DOHH2 (cell line): ENCODE results near the gene PSMD11.

ENCODE experiments used
- H3F3A ChIP-seq: fragments of 200-600 bp; sonication (generic), shearing (Covaris generic); 2 replicates; pipeline ENCODE4 v1.6.0; 2016; ENCODE audit warnings: antibody characterized with exemption, mild to moderate bottlenecking; ENCODE audit not compliant: control insufficient read depth, insufficient read depth
- H3K27ac ChIP-seq: fragments of 200-600 bp; sonication (generic); 2 replicates; pipeline ENCODE4 v1.5.1; 2014; ENCODE audit warnings: low read depth, mild to moderate bottlenecking, low read length, moderate library complexity
- H3K27me3 ChIP-seq: fragments of 200-600 bp; sonication (generic); 2 replicates; pipeline ENCODE4 v1.6.1; 2014; ENCODE audit warnings: mild to moderate bottlenecking, low read length, mixed read lengths; ENCODE audit not compliant: control insufficient read depth
- H3K36me3 ChIP-seq: fragments of 200-600 bp; sonication (generic); 2 replicates; pipeline ENCODE4 v1.6.1; 2014; ENCODE audit warnings: mild to moderate bottlenecking, low read length, moderate library complexity, mixed read lengths; ENCODE audit not compliant: control insufficient read depth
- H3K4me1 ChIP-seq: fragments of 200-600 bp; sonication (generic); 2 replicates; pipeline ENCODE4 v1.6.1; 2014; ENCODE audit warnings: mild to moderate bottlenecking, low read length, mixed read lengths; ENCODE audit not compliant: control insufficient read depth
- H3K4me2 ChIP-seq: fragments of 200-600 bp; sonication (generic); 2 replicates; pipeline ENCODE4 v1.6.0; 2014; ENCODE audit warnings: mild to moderate bottlenecking, low read length, moderate library complexity
- H3K4me3 ChIP-seq: fragments of 200-600 bp; sonication (generic); 2 replicates; pipeline ENCODE4 v1.5.1; 2014; ENCODE audit warnings: mild to moderate bottlenecking, low read length, mixed read lengths
- H3K79me2 ChIP-seq: fragments of 200-600 bp; sonication (generic); 2 replicates; pipeline ENCODE4 v1.6.1; 2014; ENCODE audit warnings: mild to moderate bottlenecking, low read length, mixed read lengths; ENCODE audit not compliant: control insufficient read depth
- H3K9me2 ChIP-seq: fragments of 200-600 bp; sonication (generic); replicated peaks from 2 replicates; pipeline ENCODE4 v1.6.1; 2014; ENCODE audit warnings: mild to moderate bottlenecking, low read length, mixed read lengths; ENCODE audit not compliant: control insufficient read depth
- H3K9me3 ChIP-seq: fragments of 200-600 bp; sonication (generic); 2 replicates; pipeline ENCODE4 v1.6.1; 2014; ENCODE audit warnings: antibody characterized with exemption, low read length, mixed read lengths; ENCODE audit not compliant: control insufficient read depth, insufficient read depth
- H4K20me1 ChIP-seq: fragments of 200-600 bp; sonication (generic); 2 replicates; pipeline ENCODE4 v1.6.0; 2014; ENCODE audit warnings: low read depth, mild to moderate bottlenecking, antibody characterized with exemption, low read length, moderate library complexity; ENCODE audit not compliant: control insufficient read depth, insufficient read depth
- EZH2phosphoT487 ChIP-seq: fragments of 200-600 bp; sonication (generic); IDR thresholded peaks from 2 replicates; pipeline ENCODE4 v1.6.1; 2017; ENCODE audit warnings: borderline replicate concordance, mild to moderate bottlenecking, antibody characterized with exemption, low read length, moderate library complexity, mixed read lengths
- TF ChIP-seq, protein P1 (sequence below): fragments of 200-600 bp; sonication (generic); IDR thresholded peaks from one replicate; pipeline ENCODE4 v1.5.1; 2014; ENCODE audit warnings: antibody characterized with exemption, mild to moderate bottlenecking, low read depth, low read length; ENCODE audit not compliant: poor library complexity, severe bottlenecking

Gene PSMD11

DNA sequence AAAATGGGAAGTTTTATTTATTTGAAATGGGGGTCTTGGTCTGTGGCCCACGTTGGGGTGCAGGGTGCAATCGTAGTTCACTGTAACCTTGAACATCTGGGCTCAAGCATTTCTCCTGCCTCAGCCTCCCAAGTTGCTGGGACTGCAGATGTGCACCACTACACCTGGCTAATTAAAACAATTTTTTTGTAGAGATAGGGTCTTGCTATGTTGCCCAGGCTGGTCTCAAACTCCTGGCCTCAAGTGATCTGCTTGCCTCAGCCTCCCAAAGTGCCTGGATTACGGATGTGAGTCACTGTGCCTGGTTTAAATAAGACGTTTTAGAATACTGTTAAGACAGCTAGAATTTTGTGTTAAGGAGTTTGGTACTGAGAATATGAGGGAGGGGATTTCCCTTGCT, 15.7 kb downstream of the PSMD11 start:
- Histone ChIP-seq H3K4me2 (no peak overlapping the region), H3K4me3 (no peak overlapping the region), H3K9me3 (no peaks in the 10 kb centered on the region), H3K36me3 (peaks cover 82% of the 10 kb centered on the region), H3F3A (peaks cover 3% of the 10 kb centered on the region; the same call in 1 of the 2 replicates), H3K9me2 (no peaks in the 10 kb centered on the region), H3K79me2 (peaks cover 63% of the 10 kb centered on the region), H4K20me1 (no peaks in the 10 kb centered on the region; the same call in 1 of the 2 replicates), H3K27me3 (no peaks in the 10 kb centered on the region), H3K4me1 (peaks cover 7% of the 10 kb centered on the region), H3K27ac (no peak overlapping the region)
- no peak for TF ChIP-seq EZH2phosphoT487
- TF ChIP-seq, protein P1, sequence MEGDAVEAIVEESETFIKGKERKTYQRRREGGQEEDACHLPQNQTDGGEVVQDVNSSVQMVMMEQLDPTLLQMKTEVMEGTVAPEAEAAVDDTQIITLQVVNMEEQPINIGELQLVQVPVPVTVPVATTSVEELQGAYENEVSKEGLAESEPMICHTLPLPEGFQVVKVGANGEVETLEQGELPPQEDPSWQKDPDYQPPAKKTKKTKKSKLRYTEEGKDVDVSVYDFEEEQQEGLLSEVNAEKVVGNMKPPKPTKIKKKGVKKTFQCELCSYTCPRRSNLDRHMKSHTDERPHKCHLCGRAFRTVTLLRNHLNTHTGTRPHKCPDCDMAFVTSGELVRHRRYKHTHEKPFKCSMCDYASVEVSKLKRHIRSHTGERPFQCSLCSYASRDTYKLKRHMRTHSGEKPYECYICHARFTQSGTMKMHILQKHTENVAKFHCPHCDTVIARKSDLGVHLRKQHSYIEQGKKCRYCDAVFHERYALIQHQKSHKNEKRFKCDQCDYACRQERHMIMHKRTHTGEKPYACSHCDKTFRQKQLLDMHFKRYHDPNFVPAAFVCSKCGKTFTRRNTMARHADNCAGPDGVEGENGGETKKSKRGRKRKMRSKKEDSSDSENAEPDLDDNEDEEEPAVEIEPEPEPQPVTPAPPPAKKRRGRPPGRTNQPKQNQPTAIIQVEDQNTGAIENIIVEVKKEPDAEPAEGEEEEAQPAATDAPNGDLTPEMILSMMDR = no peak

DNA sequence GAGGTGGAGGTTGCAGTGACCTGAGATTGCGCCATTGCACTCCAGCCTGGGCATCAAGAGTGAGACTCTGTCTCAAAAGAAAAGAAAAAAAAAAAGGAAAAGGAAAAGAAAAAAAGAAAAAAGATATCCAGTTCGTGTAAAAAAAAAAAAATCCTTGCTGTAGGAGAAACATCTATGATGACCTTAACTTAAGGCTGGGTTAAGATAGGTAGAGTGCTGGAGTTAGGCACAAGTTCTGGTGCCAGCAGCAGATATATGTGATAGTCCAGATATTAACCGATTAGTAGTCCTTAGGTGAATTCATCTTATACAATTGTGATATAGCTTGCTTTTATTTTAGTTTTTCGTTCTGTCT, 17.2 kb downstream of the PSMD11 start:
- H3K9me2 ChIP-seq = no peaks in the 10 kb centered on the region
- no peak overlapping the region for H3K27ac ChIP-seq
- H3K36me3 ChIP-seq = peaks cover 84% of the 10 kb centered on the region
- no peak overlapping the region for H3K4me3 ChIP-seq
- peaks cover 7% of the 10 kb centered on the region for H3K4me1 ChIP-seq
- no peaks in the 10 kb centered on the region for H3K9me3 ChIP-seq
- no peak for TF ChIP-seq EZH2phosphoT487
- TF ChIP-seq, protein P1 = no peak
- peaks cover 3% of the 10 kb centered on the region; the same call in 1 of the 2 replicates for H3F3A ChIP-seq
- no peak overlapping the region for H3K4me2 ChIP-seq
- H3K79me2 ChIP-seq = peaks cover 55% of the 10 kb centered on the region
- H3K27me3 ChIP-seq = no peaks in the 10 kb centered on the region
- no peaks in the 10 kb centered on the region; the same call in 1 of the 2 replicates for H4K20me1 ChIP-seq

DNA sequence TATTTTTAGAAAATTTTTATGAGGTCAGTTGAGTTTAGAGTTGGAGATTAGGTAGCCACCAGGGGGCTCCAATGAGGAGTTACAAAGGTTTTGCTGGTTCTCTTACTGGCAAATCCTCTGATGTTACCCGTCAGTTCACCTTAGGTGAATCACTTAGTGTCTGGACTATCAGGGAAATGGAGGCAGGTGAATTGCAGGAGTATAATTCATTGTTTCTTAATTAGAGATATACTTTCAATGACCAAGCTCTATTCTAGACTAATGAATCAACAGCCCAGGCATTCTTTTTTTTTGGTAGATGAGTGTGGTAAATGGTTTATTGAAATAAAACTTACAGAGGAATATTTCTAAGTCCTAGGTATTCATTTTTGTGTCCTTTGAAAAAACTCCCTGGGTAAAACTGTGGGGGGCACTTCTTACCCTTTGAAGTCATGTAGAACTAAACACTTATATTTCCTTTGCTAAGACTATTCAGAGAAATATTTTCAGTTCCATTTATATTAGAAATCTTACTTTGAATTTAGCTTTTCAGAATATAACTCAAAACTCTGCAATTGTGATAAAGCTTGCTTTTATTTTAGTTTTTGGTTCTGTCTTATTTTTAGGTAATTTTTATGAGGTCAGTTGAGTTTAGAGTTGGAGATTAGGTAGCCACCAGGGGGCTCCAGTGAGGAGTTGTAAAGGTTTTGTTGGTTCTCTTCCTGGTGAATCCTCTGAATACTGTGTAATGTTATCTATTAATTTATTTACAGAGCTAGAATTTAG, 17.7 kb downstream of the PSMD11 start:
- peaks cover 3% of the 10 kb centered on the region; the same call in 1 of the 2 replicates for H3F3A ChIP-seq
- H3K27me3 ChIP-seq = no peaks in the 10 kb centered on the region
- no peaks in the 10 kb centered on the region; the same call in 1 of the 2 replicates for H4K20me1 ChIP-seq
- no peak for TF ChIP-seq EZH2phosphoT487
- TF ChIP-seq, protein P1 = peak; percentile 69
- H3K36me3 ChIP-seq = peaks cover 86% of the 10 kb centered on the region
- H3K4me3 ChIP-seq = no peak overlapping the region
- no peaks in the 10 kb centered on the region for H3K9me3 ChIP-seq
- peaks cover 51% of the 10 kb centered on the region for H3K79me2 ChIP-seq
- peaks cover 7% of the 10 kb centered on the region for H3K4me1 ChIP-seq
- H3K4me2 ChIP-seq = no peak overlapping the region
- H3K27ac ChIP-seq = no peak overlapping the region
- H3K9me2 ChIP-seq = no peaks in the 10 kb centered on the region
